Measurements from ENCODE around the gene TUBGCP6. TPM values are rescaled to one million over a fixed set of nuclear protein-coding genes. Genes with fewer than 3 reads are reported as not detected.

The TUBGCP6 gene
- total and polyA plus RNA-seq, 10 of the 15 experiments (the other 5 are each of a cell fraction or from before 2014, with no cell fraction given) = 0.74 to 41.4 (median 19.4) TPM

DNA sequence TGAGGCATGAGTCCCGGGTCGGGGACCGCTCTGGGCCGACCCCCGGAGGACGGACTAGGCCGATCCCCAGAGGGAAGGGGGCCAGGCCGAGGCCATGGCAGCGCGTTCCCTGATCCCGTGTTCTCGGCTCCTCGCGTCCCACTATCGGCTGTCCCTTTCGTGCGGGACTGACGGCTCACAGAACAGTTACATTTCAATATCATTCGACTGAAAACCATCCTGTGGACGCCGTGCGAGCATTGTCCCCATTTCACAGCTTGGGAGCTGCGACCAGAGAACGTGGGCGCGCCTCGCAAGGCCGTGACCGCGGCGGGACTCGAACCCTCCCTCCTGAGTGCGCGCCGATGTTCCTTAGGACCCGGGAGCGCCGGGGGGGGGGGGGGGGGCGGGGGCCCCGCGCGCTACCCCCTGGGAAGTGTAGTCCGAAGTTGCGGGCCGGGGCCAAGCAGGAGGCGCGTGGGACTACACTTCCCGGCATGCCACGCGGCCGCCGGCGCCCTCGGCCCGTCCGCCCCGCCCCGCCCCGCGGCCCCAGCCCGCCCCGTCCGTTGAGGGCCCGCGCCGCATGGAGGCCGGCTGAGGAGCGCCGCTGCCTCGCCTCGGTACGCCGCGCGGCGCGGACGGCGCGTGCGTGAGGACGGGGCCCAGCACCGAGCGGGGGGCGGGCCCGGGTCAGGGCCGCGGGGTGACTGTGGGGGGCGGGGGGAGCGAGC is 59.3 kb downstream of the TUBGCP6 start, which contains the start of gene TRABD (continued):
- TF ChIP-seq DPF2 (IDR thresholded peaks at IDR 0.05) = peak; percentile 57; the same call in 1 of the 2 replicates
- TF ChIP-seq SMC3 (IDR thresholded peaks at IDR 0.05; ENCODE audit: borderline replicate concordance, low read length) = no peak
- TF ChIP-seq FOS (IDR thresholded peaks at IDR 0.05; ENCODE audit: borderline replicate concordance, extremely low read depth, insufficient read length) = no peak
- no peak for TF ChIP-seq CREB1 (IDR thresholded peaks at IDR 0.05; ENCODE audit: low read depth)
- TF ChIP-seq RAD51 (IDR thresholded peaks at IDR 0.05) = no peak
- no peak for TF ChIP-seq BRCA1 (IDR thresholded peaks at IDR 0.05; ENCODE audit: low read depth, low read length)
- TF ChIP-seq TCF7 (IDR thresholded peaks at IDR 0.05; ENCODE audit: borderline replicate concordance) = no peak
- TF ChIP-seq, protein P1, sequence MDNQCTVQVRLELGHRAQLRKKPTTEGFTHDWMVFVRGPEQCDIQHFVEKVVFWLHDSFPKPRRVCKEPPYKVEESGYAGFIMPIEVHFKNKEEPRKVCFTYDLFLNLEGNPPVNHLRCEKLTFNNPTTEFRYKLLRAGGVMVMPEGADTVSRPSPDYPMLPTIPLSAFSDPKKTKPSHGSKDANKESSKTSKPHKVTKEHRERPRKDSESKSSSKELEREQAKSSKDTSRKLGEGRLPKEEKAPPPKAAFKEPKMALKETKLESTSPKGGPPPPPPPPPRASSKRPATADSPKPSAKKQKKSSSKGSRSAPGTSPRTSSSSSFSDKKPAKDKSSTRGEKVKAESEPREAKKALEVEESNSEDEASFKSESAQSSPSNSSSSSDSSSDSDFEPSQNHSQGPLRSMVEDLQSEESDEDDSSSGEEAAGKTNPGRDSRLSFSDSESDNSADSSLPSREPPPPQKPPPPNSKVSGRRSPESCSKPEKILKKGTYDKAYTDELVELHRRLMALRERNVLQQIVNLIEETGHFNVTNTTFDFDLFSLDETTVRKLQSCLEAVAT (IDR thresholded peaks at IDR 0.05) = no peak
- no peak for TF ChIP-seq STAT1 (conservative IDR thresholded peaks at IDR 0.05)
- TF ChIP-seq KDM1A (IDR thresholded peaks at IDR 0.05; ENCODE audit: borderline replicate concordance) = no peak
- TF ChIP-seq, protein P2, sequence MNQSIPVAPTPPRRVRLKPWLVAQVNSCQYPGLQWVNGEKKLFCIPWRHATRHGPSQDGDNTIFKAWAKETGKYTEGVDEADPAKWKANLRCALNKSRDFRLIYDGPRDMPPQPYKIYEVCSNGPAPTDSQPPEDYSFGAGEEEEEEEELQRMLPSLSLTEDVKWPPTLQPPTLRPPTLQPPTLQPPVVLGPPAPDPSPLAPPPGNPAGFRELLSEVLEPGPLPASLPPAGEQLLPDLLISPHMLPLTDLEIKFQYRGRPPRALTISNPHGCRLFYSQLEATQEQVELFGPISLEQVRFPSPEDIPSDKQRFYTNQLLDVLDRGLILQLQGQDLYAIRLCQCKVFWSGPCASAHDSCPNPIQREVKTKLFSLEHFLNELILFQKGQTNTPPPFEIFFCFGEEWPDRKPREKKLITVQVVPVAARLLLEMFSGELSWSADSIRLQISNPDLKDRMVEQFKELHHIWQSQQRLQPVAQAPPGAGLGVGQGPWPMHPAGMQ (IDR thresholded peaks at IDR 0.05; ENCODE audit: borderline replicate concordance) = no peak
- TF ChIP-seq POLR2A (IDR thresholded peaks at IDR 0.05; ENCODE audit: low read depth, low read length) = peak; percentile 78
- TF ChIP-seq ESRRA (IDR thresholded peaks at IDR 0.05; ENCODE audit: low read length) = no peak
- no peak for TF ChIP-seq RBBP5 (conservative IDR thresholded peaks at IDR 0.05)
- TF ChIP-seq BHLHE40 (IDR thresholded peaks at IDR 0.05; ENCODE audit: borderline replicate concordance in 1 of 2, low read depth in 2 of 2, low read length in 1 of 2) = no peak
- TF ChIP-seq RUNX3 (IDR thresholded peaks at IDR 0.05; ENCODE audit: low read length) = no peak
- TF ChIP-seq, protein P3, sequence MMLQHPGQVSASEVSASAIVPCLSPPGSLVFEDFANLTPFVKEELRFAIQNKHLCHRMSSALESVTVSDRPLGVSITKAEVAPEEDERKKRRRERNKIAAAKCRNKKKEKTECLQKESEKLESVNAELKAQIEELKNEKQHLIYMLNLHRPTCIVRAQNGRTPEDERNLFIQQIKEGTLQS (IDR thresholded peaks at IDR 0.05; ENCODE audit: borderline replicate concordance, extremely low read depth, low read depth, low read length) = no peak
- TF ChIP-seq, protein P4, sequence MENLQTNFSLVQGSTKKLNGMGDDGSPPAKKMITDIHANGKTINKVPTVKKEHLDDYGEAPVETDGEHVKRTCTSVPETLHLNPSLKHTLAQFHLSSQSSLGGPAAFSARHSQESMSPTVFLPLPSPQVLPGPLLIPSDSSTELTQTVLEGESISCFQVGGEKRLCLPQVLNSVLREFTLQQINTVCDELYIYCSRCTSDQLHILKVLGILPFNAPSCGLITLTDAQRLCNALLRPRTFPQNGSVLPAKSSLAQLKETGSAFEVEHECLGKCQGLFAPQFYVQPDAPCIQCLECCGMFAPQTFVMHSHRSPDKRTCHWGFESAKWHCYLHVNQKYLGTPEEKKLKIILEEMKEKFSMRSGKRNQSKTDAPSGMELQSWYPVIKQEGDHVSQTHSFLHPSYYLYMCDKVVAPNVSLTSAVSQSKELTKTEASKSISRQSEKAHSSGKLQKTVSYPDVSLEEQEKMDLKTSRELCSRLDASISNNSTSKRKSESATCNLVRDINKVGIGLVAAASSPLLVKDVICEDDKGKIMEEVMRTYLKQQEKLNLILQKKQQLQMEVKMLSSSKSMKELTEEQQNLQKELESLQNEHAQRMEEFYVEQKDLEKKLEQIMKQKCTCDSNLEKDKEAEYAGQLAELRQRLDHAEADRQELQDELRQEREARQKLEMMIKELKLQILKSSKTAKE (IDR thresholded peaks at IDR 0.05; ENCODE audit: low read depth, poor library complexity, severe bottlenecking) = no peak
- TF ChIP-seq KAT2A (conservative IDR thresholded peaks at IDR 0.05; ENCODE audit: control insufficient read depth, low read depth, low read length) = no peak
